Loucy (cell line): Measurements from ENCODE around the gene SLX9.

ENCODE experiments used
- CTCF ChIP-seq: fragments of 200-600 bp; sonication (generic); conservative IDR thresholded peaks from 2 replicates; pipeline ENCODE4 v1.5.1; 2014; ENCODE audit warnings: mild to moderate bottlenecking, antibody characterized with exemption, low read length
- EZH2phosphoT487 ChIP-seq: fragments of 200-600 bp; IDR thresholded peaks from 2 replicates; pipeline ENCODE4 v1.6.1; 2018; ENCODE audit warnings: antibody characterized with exemption, mild to moderate bottlenecking, moderate library complexity, borderline replicate concordance

DNA sequence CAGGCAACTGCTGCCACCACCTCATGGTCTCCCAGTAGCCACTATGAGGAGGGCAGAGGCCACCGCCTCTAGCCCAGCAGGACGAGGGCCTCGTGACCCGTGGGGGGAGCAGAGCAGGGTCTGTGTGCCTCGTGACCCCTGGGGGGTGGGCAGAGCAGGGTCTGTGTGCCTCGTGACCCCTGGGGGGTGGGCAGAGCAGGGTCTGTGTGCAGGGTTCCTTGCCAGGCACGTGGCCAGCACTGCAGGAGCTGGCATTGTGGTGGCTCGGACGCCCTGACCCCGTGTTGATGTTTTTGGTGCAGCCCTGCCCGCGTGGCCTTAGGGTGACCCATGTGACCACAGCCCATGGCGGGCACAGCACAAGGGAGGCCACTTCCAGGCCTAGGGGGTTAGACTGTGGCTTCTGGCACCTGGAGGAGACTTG, 52.8 kb downstream of the SLX9 start:
- TF ChIP-seq CTCF (no peak), EZH2phosphoT487 (no peak)
